HG03565 (cell line): ENCODE measurements around the gene CCND3.

Experiments used
- ATAC-seq: cut with Tn5 transposase; IDR thresholded peaks from one replicate; pipeline ENCODE4 v1.9.1; 2021; ENCODE audit warnings: mild to moderate bottlenecking, moderate library complexity; ENCODE audit not compliant: unreplicated experiment

CCND3 gene

DNA sequence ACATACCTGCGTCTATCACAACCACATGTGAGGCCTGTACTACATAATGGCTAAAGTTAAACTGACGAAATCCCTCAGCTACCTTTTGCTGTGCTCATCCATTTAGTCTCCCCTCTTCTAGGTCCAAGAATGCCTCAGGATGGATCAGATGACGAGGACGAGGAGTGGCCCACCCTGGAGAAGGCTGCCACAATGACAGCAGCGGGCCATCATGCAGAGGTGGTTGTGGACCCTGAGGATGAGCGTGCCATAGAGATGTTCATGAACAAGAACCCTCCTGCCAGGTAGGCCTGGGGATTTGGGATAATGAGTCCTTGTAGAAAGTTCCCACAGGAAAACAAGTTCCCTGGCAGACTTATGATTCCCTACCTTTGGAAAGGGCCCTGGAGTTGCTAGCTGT is 14.4 kb downstream of the CCND3 start:
- no peak for ATAC-seq

DNA sequence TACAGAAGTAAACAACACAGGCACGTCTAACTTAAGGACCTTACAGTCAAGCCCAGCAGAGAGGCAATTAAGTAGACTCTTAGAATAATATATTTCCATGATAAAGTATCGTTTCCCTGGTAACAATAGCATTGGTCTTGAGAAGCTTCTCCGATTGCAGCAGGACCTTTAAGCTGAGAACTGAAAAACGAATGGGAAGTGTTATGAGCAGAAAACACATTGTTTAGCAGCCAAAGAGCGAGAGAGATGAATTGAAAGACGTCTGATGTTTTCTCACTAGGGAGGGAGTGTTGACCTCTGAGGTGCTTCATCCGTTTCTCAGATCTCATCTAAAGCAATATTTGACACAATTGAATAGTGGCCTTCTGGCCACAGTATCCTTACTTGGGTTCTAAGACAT is 19.5 kb downstream of the CCND3 start:
- ATAC-seq: no peak

DNA sequence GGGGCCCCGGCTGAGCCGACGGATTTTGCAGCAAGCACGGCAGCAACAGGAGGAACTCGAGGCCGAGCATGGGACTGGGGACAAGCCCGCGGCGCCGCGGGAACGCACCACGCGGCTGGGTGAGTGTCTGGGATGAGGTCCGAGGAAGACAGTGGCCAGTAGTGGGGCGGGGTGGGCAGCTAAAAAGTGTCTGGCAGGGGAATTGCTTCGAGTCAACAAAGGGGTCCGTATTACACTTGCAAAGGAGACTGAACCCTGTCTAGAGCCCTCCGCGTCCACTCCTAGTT is 20.0 kb downstream of the CCND3 start:
- ATAC-seq: no peak

DNA sequence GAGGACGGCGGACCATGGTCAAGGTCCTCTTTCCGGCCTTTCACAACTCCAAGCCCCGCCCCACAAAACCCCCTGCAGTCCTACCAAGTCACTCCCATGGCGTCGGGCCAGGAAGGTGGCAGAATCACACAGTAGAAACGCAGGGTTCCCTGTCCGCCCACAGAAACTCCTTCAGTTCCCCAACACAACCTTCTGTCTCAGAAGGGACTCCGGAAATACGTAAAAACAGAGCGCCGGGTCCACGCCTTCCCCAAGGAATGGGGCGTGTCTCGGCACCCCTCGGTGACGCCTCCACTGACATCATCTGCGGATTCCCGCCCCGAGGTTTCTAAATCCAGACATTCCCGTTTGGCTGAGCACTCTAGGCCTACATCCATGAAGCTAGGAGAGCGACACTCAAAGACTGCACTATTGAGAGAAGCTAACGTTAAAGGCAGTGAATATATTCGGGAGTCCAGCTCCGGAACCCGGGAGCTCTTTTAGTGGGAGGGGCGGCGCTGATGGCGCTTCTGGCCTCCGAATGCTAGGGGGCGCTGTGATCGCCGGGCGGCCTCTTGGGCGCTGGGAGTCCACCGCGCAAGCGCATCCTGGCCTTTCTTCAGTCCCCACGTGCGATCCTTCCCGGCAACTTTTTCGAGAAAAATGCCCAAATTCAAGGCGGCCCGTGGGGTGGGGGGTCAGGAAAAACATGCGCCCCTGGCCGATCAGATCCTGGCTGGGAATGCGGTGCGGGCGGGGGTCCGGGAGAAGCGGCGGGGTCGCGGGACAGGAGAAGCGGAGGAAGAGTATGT is 20.5 kb downstream of the CCND3 start, which contains the start of the genes BYSL and MED20:
BYSL (plus strand) TSS at position 579 of the 791 bp plus-strand sequence; CDS start at position 643, 64 bp downstream.
MED20 (minus strand) TSS at position 219 of the 791 bp plus-strand sequence; CDS start at position 98, 121 bp downstream.
- peak; percentile 82 for ATAC-seq

DNA sequence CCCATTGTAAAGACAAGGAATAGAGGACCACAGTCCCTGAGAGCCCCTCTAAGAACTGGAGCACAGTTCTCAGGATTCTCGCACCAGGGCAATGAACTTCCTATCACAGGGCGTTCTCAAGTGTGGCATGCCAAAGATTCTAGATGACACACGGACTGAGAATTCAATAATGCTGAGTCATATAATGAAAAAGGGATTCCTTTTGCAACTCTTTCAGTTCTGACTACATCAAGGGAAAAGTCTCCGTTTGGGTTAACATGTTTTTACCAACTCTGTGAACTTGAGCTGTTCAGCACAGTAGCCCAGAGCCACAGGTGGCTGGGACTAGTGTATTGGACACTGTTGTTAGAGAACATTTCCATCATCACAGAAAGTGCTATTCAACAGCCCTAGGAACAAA is 24.1 kb downstream of the CCND3 start:
- ATAC-seq: no peak

DNA sequence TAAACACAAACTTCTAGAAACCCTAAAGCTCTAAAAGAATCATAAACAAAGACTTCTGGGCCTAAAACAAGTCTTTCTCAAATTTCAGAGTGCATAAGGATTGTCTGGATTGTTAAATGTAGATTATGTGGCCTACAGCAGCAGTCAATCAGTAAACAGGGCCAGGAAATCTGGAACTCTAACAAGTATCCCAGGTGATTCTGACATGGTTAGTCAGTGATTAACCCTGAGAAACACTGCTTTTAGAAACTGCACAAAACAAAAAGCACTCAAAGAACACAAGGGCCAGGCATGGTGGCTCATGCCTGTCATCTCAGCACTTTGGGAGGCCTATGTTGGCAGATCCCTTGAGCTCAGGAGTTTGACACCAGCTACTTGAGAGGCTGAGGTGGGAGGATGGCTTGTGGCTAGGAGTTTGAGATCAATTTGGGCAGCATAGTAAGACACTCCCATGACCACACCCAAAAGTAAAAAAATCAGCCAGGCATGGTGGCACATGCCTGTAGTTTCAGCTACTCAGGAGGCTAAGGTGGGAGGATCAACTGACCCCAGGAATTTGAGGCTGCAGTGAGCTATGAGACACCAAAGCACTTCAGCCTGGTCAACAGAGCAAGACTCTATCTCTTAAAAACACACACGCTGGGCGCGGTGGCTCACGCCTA is 26.6 kb downstream of the CCND3 start:
- no peak for ATAC-seq

DNA sequence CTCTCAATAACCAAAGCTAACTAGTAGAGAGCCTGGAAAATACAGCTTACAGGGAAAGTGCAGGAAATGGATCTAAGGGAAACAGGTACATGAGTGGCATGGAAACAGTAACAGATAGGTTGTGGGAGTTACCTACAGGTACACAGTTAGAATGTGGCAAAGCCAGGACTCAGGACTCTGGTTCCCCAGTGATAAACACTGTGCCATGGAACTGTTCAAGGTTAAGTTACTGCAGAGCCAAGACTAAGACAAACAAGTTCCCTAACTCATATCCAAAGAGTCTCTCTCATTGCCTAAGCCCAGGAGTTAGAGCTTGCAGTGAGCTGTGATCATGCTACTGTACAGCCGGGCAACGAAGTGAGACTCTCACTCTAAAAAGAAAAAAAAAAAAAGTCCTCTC is 27.3 kb downstream of the CCND3 start:
- no peak for ATAC-seq

DNA sequence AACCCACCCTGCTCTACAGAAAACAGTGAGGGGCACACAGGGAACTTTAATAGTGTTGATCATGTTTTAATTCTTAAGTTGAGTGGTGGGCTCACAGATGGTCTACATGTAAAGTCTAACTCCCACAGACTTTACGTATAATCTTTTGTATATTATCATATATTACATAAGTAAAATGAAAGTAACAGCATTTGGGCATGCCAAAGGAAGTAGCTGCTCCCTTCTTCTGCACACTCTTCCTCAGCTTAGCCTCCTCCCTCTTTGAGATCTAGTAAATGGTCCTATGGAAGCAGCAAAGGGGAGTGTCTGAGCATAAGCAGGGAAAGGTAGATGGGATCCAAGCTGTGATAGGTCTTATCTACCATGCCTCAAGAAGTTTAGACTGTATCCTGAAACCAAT is 31.9 kb downstream of the CCND3 start:
- ATAC-seq: no peak

DNA sequence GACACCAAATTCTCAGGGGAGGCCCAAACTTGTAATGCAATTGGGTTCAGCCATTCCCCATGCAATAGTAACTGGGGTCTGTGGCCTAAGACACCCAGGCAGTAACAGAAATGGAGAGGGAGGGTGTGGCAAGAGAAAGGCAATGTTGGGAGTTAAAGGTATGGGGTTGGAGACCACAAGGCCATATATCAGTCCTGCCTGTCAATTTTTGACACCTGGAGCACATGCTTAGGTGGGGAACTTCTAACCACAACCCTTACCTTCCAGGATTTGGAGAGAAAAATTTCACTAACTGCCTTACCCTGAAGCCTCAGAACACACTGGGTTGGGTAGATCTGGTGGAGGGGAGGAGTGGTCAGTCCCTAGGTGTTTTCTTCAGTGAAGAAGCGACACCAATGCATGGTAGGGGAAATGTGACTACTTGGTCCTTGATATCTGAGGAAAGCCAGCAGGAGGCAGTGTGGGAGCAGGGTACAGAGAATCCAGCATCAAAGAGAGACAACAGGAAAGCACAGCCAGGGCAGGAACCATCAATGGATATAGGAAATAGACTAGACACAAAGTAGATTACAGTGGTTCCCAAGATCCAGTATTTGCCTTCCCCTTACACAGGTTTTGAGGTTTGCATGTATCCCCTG is 39.6 kb downstream of the CCND3 start:
- ATAC-seq: no peak

DNA sequence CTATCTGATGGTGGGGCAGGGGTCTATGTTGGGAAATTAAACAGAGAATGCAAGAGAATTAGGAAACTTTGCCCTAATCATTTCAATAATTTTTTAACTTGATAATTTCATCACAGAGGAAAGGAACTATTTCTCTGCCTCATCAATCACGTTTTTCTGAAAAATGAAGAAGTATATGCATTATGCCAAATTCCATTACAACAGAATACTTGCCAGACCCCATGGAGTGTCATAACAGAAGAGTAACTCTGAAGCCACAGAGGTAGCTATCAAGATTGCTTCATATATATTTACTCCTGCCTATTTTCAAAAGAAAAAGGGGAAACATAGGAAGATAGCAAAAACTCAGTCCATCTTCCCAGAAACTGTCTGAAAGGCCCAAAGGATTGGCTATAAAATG is 40.7 kb downstream of the CCND3 start:
- ATAC-seq: no peak

DNA sequence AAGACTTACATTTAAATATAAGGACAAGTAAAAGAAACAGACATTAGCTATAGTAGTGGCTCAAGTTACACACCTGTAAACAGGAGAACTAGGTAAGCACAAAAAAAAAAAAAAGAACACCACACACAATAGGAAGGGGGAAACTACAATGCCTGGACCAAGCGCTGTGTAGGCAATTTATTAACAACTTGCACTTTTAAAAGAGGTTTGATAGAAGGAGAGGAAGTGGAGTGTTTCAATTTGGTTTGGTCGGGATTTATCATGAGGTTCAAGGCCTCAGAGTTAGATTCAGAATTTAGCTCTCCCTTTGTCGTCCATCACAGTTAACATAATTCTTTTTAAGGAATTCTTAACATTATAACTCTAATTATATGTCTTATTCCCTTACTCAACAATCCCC is 45.3 kb downstream of the CCND3 start:
- no peak for ATAC-seq

DNA sequence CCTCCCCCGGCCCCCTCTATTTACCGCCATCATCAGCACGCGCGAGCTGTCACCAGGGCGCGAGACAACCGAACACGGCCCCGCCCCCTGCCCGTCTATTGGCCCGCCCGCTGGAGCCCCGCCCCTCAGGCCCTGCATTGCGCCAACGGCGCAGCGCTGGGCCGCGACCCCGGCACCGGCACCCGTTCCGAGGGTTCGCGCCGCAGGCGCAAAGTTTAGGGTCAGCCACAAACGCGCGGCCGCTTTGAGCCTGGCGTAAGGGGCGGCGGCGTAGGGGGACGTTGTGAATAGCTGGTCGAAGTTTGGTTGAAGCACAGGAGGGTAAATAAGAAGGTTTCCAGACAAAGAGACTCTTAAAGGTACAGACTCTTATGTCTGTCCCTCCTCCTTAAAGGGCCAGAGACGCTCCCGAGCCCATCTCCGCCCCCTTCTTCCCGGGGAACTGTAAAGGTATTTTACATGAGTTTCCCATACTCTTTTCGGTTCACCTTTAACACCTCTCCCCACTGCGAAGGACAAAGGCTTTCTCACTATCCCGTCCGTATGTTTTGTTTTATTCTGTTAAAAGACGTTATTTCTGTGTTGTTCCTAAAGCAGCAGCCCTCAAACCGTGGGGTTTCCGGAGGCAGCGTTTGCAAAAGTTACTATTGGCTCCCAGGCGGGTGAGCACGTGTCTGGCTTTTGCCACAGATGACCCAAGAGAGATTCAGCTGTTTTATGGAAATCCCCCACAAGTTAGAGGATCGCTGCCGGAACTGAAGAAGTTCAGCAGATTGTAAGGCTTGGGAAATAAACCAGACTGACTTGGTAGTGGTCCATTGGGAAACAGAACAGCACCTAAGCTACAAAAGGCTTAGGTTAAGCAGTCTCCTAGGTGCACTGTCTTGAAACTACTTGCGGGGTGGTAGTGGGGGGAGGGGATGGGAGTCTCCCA is 46.0 kb downstream of the CCND3 start, which contains the start of gene USP49:
USP49 (minus strand) TSS at position 76 of the 934 bp plus-strand sequence. CDS start 88,392 bp downstream, outside the sequence.
- ATAC-seq: peak; percentile 55

DNA sequence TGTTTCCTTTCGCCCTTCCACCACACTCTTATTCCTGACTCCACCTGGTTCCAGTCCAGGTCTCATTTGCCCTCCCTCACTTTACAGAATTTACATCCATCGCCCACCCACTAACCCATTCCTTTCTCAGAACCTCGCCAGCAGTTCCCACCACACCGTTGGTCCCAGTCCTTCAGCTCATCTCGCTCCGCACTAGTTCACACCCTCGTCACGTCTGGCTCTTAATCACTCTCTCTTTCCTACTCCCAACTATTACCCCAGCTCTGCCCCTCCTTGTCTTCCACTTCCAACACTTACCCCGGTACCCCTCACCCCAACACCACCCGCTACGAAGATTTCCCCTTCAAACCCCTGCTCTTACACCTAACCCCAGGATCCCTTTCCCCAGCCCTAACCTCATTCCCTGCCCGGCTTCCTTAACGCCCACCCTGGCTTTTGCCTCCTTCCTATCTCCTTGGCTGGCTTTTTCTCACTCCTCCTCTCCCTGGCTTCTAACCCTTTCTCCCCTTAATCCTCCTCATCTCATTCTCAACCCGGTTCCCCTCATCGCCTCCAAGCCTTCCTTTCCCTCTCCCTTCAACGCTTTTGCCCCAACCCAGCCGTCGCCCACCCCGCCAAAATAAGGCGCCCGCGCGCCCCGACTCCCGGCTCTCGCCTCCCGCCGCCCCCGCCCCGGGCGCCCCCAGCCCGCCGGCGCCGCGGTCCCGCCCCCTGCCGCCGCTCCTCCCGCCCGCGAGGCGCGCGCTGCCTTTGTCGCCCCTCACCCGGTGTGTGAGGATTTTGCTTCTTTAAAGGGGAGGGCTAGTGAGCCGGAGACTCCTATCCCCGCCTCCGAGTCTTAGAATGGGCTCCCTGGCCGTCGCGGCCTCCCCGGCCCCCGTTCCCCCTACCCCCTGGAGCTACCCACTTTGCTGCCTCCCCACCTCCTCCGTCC is 47.0 kb downstream of the CCND3 start:
- peak; percentile 10 for ATAC-seq

DNA sequence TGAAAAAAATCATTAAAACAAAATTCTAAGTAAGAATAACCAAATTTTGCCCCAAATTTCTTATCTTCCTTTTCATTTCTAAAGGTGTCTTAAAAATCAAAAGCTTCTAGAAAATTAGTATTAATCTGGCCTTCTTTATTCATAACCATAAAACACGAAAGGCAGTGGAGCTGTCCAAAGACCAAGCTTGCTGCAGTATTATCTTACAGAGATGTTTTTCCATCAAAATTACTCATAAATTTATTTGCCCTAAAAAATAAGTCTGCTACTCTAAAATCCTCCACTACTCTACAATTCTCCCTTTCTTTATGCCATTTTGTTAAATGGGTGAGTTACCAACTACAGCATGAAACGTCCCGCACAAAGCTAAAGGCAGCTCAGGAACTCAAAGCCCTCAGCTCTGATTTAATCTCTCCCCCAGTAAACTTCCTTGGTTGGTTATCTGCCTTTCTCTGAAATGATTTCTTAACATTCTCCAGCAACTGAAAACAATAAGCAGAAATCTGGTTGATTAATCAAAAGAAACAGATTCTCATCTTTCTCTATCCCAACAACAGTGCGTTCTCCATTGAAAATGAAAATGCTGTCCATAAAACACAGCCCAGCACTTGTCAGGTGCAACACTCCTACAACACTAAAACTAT is 48.6 kb downstream of the CCND3 start:
- ATAC-seq: no peak

DNA sequence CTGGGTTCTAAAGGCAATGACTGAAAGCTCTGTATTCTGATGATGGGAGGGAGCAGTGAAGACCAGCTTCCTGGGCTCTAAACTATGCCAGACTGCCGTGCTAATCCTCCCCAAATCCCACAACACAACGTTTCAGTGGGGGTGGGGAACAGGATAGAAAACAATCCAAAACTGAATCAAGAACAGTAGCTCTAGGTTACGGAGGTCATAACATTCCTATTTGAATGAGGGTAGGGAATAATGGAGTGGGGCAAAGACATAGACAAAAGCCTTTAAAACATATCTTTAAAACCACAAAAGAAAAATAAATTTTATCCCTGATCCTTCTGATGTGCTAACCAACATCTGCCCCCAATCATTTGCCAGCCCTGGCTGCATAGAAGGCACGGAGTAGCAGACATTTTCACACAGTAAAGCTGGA is 54.3 kb downstream of the CCND3 start:
- no peak for ATAC-seq

DNA sequence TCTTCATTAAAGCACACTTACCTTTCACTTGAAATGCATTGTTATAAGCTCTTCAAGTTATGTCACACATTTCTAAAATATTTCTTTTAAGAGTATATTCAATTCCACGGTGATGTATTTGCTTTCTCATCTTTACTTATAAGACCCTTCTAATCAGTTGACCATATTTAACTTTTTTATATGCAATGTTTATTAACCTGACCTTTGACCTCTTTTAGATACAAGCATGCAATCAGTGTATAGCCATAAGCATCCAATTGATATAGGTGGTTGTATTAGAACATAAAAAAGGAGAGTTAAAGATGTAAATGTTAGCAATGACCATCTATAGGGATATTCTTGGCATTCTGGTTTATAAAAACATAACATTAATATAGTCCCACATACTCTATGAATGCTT is 55.7 kb downstream of the CCND3 start:
- no peak for ATAC-seq

DNA sequence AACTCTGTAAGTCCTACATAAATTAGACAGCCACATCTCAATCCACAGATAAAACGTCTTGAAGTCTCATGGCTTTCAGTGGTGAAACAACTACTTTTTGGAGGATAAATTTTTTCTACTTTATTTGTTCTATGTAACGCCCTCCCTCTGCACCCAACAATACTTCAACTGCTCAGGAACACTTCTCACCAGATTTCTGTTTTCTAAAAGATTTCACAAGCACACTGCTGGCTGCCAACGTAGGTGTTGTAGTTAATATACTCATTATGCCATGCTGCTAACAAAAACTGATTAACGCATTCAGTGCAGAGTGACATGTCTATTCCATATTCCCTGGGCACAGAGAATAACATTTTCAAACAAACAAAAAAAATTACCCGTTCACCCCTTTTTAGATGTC is 56.7 kb downstream of the CCND3 start:
- no peak for ATAC-seq
